Heart left ventricle (tissue), 13 donors: ENCODE results near the gene BRINP1.

Experiments
- CTCF ChIP-seq, 12 donors: fragments of 200-600 bp; sonication (generic) in 4 of 12; IDR thresholded peaks; one replicate each; pipeline versions ENCODE4 v1.5.0 to v1.8.0; 2018 to 2022; ENCODE audit warnings: antibody characterized with exemption in 12 of 12, mild to moderate bottlenecking in 5 of 12
- POLR2A ChIP-seq, 2 donors: fragments of 450-650 bp; IDR thresholded peaks; one replicate each; pipeline ENCODE4 v1.6.1; 2017; ENCODE audit warnings: antibody characterized with exemption in 2 of 2, mild to moderate bottlenecking in 2 of 2, moderate library complexity in 2 of 2
- donor health status: ischemic (EF 13 %, LVEDD 7.1; RV severe dilation, severe dysfunction).
- donor health status: DM: no; HTN: yes; CAD: no.
- donor health status: DM: no; HTN: no; CAD: no.
- donor health status: ischemic (EF 25% LVEDD 6.9; RV normal size, moderate dysfunction).
- donor health status: ischemic (EF 25% LVEDD 5.7; RV mildly dilated, moderate dysfunction).
- donor health status: ischemic (EF 35%, LVEDD 5.7; RV mildly dilated, moderate dysfunction).
- donor health status: nonischemic (EF 11% LVEDD 7.7; RV severe dilation, severe dysfunction).
- donor health status: DM: yes; HTN: yes; CAD: no.
- donor health status: PGD.
- donor health status: ischemic (EF 29% LVEDD 5.4; RV normal size, mild dysfunction).
- donor health status: nonischemic (EF 23%, LVEDD 6.1; RV moderate dilation, normal function).

- no peak for TF ChIP-seq CTCF (IDR thresholded peaks at IDR 0.05)
- TF ChIP-seq POLR2A (IDR thresholded peaks at IDR 0.05), result no peak
Observed at GRCh38 chr9:119154527-119154926, 214.7 kb downstream of the BRINP1 start.
